Suppressor macrophage treated with lipopolysaccharide for 4 hours (primary cell): ENCODE measurements around the gene ESF1.
"Not testable (repeated sequence)": the region's sequence is repeated elsewhere in the genome, so short reads cannot be mapped to it uniquely, and the experiment has no call there.

Experiments
- DNase-seq: peaks from one replicate; pipeline ENCODE4 v3.0.0-alpha.2; 2020

The ESF1 gene

GRCh38 chr20:13786143-13786828, 1.6 kb upstream of the ESF1 start:
- no peak for DNase-seq

GRCh38 chr20:13784271-13784892, 337 bp downstream of the ESF1 start:
- no peak for DNase-seq

- DNase-seq: no peak
Measured at GRCh38 chr20:13783528-13783927, 1.2 kb downstream of the ESF1 start.

- no peak for DNase-seq
Measured at GRCh38 chr20:13778827-13779226, 5.9 kb downstream of the ESF1 start.

GRCh38 chr20:13777171-13777601, 7.5 kb downstream of the ESF1 start:
- DNase-seq: peak; percentile 77

GRCh38 chr20:13775867-13776266, 8.9 kb downstream of the ESF1 start:
- peak; percentile 12 for DNase-seq

- DNase-seq: no peak
Measured at GRCh38 chr20:13772529-13772928, 12.2 kb downstream of the ESF1 start.

GRCh38 chr20:13771853-13772453, 12.8 kb downstream of the ESF1 start:
- peak; percentile 75 for DNase-seq

- DNase-seq: no peak
Measured at GRCh38 chr20:13770141-13770540, 14.6 kb downstream of the ESF1 start.

- no peak for DNase-seq
Measured at GRCh38 chr20:13765868-13766416, 18.8 kb downstream of the ESF1 start.

GRCh38 chr20:13765299-13765698, 19.4 kb downstream of the ESF1 start:
- no peak for DNase-seq

- not testable (repeated sequence) for DNase-seq
Measured at GRCh38 chr20:13760451-13760946, 24.2 kb downstream of the ESF1 start.

- no peak for DNase-seq
Measured at GRCh38 chr20:13758884-13759283, 25.8 kb downstream of the ESF1 start.

- DNase-seq: no peak
Measured at GRCh38 chr20:13756551-13756950, 28.2 kb downstream of the ESF1 start.

- DNase-seq: no peak
Measured at GRCh38 chr20:13755809-13756208, 28.9 kb downstream of the ESF1 start.

GRCh38 chr20:13753436-13754036, 31.2 kb downstream of the ESF1 start:
- DNase-seq: no peak

- no peak for DNase-seq
Measured at GRCh38 chr20:13749811-13750210, 34.9 kb downstream of the ESF1 start.

- no peak for DNase-seq
Measured at GRCh38 chr20:13745784-13746183, 38.9 kb downstream of the ESF1 start.

GRCh38 chr20:13744352-13744751, 40.4 kb downstream of the ESF1 start:
- peak; percentile 5 for DNase-seq

- DNase-seq: no peak
Measured at GRCh38 chr20:13741879-13742278, 42.8 kb downstream of the ESF1 start.

GRCh38 chr20:13739731-13740649, 44.7 kb downstream of the ESF1 start:
- no peak for DNase-seq

GRCh38 chr20:13738187-13738586, 46.5 kb downstream of the ESF1 start:
- DNase-seq: not testable (repeated sequence)
